Globus pallidus (tissue), 1 donor: Measurements from ENCODE around the gene DUSP14.
"Not testable (repeated sequence)": the region's sequence is repeated elsewhere in the genome, so short reads cannot be mapped to it uniquely, and the experiment has no call there.

ENCODE experiments used
- DNase-seq: peaks from one replicate; pipeline ENCODE4 v3.0.0-alpha.2; 2015; ENCODE audit warnings: low spot score

Gene DUSP14

GRCh38 chr17:37489197-37490001, at the start of gene DUSP14:
Gene DUSP14, plus strand, starts transcription at chr17:37489891. Its CDS starts 22,382 bp downstream, at chr17:37512273.
- peak; percentile 83 for DNase-seq

- no peak for DNase-seq
Measured at GRCh38 chr17:37440424-37440823, 49.3 kb upstream of the DUSP14 start.

- not testable (repeated sequence) for DNase-seq
Measured at GRCh38 chr17:37441369-37442014, 48.2 kb upstream of the DUSP14 start.

- no peak for DNase-seq
Measured at GRCh38 chr17:37446027-37446426, 43.7 kb upstream of the DUSP14 start.

GRCh38 chr17:37447641-37448040, 42.0 kb upstream of the DUSP14 start:
- no peak for DNase-seq

- no peak for DNase-seq
Measured at GRCh38 chr17:37450112-37450511, 39.6 kb upstream of the DUSP14 start.

GRCh38 chr17:37457801-37458200, 31.9 kb upstream of the DUSP14 start:
- not testable (repeated sequence) for DNase-seq

- DNase-seq: no peak
Measured at GRCh38 chr17:37458805-37459204, 30.9 kb upstream of the DUSP14 start.

- no peak for DNase-seq
Measured at GRCh38 chr17:37461668-37462067, 28.0 kb upstream of the DUSP14 start.

GRCh38 chr17:37462492-37462891, 27.2 kb upstream of the DUSP14 start:
- DNase-seq: no peak

GRCh38 chr17:37463039-37463438, 26.7 kb upstream of the DUSP14 start:
- no peak for DNase-seq

GRCh38 chr17:37465069-37465616, 24.5 kb upstream of the DUSP14 start:
- no peak for DNase-seq

GRCh38 chr17:37466471-37466870, 23.2 kb upstream of the DUSP14 start:
- no peak for DNase-seq

GRCh38 chr17:37470181-37470580, 19.5 kb upstream of the DUSP14 start:
- DNase-seq: no peak

GRCh38 chr17:37475731-37476420, 13.8 kb upstream of the DUSP14 start:
- DNase-seq: no peak

GRCh38 chr17:37476431-37477120, 13.1 kb upstream of the DUSP14 start:
- DNase-seq: no peak

- DNase-seq: no peak
Measured at GRCh38 chr17:37478187-37478586, 11.5 kb upstream of the DUSP14 start.

GRCh38 chr17:37479025-37479424, 10.7 kb upstream of the DUSP14 start:
- DNase-seq: no peak

- DNase-seq: no peak
Measured at GRCh38 chr17:37480427-37480826, 9.3 kb upstream of the DUSP14 start.

- no peak for DNase-seq
Measured at GRCh38 chr17:37481001-37481665, 8.6 kb upstream of the DUSP14 start.

- no peak for DNase-seq
Measured at GRCh38 chr17:37483311-37484039, 6.2 kb upstream of the DUSP14 start.
